ENCODE results near the gene LRMDA.

The LRMDA gene

DNA sequence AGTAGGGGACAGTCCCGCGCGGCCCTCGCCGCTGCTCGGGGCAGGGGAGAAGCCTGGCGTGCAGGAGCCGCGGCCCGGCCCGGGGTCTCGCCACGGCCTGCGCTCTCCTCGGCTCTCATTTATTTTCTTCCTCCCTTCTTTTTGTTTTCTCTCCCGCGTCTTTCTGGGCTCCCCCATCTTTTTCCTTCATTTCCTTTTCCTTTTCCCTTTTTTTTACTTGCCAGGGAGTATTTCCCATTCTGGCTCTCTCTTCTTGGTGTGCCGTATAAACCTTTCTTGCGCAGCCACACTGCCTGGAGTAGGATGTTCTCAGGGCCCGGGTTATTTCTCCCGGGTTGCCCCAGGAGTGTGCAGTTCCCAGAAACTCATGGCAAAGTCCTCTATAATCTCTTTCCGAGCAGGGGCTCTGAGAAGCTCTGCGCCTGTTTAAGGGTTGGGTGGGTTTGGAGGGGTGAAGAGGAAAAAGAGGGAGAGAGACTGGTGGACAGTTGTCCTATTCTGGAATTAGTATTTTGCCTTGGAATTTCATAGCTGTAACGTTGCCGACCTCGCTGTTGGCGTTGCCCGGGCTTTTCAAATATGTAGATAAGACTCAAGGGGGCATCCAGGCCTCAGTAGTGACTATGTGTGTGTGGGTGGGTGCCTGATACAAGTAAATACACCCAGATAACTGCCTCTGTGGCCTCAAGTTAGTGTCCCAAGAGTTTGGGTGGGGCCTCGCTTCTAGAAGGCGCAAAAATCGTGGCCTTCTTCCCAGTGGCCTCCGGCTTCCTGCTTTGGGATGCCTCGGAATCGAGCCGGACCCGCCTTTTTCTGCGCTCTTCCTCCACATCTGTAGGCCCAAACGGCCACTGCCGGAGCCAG lies 25.6 kb upstream of the LRMDA start:
- no peak overlapping the region for H3K4me3 ChIP-seq (ENCODE audit: low read depth, low read length)

DNA sequence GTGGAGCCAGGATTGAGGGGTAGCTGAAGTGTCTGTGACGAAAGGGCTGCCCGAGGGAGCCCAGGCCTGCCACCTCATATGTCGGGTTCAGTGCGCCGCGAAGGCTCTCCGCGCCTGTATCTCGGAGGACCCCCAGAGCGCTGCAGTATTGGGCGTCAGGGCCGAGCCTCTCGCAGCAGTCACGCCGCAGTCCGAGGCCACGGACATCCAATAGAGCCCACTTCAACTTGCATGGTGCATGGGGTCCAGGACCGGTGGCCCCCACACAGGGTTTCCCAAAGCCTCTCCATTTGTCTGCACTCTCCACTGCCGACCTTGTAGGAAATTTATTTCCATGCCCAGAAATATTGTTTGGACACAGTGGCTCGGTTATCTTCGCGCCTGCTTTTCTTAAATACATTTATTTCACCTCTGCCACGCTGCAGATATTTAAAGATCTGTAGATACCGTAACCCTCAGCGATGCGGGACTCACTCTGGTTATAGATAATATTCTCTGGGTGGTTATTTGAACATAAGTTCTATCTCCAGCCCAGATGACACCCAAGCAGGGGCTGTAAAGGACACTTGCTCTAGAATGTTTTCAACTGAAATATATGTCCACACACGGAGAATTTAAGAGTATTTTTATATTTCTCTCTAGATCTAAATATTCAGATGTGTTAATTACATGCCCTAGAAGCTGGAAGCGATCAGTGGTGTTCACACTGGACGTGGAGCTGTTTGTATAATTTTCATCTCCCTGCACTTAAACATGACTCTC lies 24.8 kb upstream of the LRMDA start:
- no peak overlapping the region for H3K4me3 ChIP-seq (ENCODE audit: low read depth, low read length)
- no peak for DNase-seq (ENCODE audit: low read depth)
- TF ChIP-seq, protein P1, sequence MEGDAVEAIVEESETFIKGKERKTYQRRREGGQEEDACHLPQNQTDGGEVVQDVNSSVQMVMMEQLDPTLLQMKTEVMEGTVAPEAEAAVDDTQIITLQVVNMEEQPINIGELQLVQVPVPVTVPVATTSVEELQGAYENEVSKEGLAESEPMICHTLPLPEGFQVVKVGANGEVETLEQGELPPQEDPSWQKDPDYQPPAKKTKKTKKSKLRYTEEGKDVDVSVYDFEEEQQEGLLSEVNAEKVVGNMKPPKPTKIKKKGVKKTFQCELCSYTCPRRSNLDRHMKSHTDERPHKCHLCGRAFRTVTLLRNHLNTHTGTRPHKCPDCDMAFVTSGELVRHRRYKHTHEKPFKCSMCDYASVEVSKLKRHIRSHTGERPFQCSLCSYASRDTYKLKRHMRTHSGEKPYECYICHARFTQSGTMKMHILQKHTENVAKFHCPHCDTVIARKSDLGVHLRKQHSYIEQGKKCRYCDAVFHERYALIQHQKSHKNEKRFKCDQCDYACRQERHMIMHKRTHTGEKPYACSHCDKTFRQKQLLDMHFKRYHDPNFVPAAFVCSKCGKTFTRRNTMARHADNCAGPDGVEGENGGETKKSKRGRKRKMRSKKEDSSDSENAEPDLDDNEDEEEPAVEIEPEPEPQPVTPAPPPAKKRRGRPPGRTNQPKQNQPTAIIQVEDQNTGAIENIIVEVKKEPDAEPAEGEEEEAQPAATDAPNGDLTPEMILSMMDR (conservative IDR thresholded peaks at IDR 0.05; ENCODE audit: low read depth, low read length), result no peak

More for the DNA sequence above, 25.6 kb upstream of the LRMDA start:
- no peak for DNase-seq (ENCODE audit: low read depth)
- TF ChIP-seq, protein P1 (conservative IDR thresholded peaks at IDR 0.05; ENCODE audit: low read depth, low read length), result no peak

DNA sequence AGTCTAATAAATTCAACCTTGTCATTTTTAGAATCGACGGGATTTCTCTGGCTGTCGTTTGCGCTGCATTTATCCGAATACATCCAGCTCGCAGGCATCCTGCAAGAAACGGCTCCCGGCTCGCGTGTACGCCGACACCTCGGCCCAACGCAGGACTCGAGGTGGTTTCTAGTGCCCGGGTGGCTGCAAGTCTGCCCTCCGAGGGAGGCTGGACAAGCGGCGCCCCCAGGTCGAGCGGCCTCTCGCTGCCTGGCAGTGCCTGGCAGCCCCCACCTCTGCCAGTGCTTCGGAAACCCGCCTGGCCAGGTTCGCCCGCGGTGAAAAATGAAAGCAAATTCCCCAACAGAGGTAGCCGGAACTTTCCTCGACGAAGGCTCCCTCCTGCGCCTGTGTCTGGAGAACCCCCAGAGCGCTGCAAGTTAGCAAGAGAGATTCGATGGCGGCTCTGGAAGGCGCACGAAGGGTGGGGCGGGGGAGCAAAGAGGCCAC lies 24.2 kb upstream of the LRMDA start:
- no peak overlapping the region for H3K4me3 ChIP-seq (ENCODE audit: low read depth, low read length)
- DNase-seq (ENCODE audit: low read depth), result no peak
- TF ChIP-seq, protein P1 (conservative IDR thresholded peaks at IDR 0.05; ENCODE audit: low read depth, low read length), result no peak

DNA sequence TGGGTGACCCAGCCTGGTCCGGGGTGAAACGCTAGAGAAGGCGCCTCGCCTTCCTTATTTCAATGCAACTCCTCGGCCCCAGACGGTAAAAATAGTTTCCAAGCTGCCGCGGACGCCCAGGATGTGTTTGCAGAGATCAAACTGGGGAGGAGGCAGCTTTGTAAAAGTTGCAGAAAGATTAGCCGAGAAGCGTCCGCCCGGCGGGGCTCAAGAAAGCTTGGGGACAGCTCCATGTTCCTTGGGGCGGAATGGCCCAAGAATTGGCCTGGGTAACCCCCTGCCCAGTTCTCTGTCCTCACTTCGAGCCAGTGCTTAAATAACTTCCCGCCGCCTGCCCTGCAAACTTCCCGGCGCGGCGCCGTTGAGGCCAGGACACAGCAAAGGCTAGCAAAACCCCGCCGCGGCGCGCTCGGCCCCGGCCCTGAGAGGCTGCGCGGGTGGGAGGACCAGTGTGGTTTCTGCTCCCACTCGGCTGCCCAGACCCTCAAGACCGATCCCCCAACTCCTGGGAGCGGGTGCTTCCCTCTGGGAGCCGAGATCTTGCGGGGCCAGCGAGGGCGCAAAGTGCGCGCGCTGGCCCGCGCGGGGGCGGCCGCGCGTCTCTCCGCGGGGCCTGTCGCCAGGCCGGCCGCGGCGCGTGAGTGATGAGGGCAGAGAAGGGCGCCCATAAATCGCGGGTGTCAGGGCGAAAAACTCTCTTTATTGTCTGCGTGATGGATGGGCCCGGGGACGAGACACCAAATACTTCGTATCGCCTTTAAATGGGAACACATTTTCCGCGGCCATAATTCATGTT lies 23.5 kb upstream of the LRMDA start:
- TF ChIP-seq, protein P1 (conservative IDR thresholded peaks at IDR 0.05; ENCODE audit: low read depth, low read length), result no peak
- DNase-seq (ENCODE audit: low read depth), result no peak
- peak overlapping the region; percentile 65 for H3K4me3 ChIP-seq (ENCODE audit: low read depth, low read length)

DNA sequence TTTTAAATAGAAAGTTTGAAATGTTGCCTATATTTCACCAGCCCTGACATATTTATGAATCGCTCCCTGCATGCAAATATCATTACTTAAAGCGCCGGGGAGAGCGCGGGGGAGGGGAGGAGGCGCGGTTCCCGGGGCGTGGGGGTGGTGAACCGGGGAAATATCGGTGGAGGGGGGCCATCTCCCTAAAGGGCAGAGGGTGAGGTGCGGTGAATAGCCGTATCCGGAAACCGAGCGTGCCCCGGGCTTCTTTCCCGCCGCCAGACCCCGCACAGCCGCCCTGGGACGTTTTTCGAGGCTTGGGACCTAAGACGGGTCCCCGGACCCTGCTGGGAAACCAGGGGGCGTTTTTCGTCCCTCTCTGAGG lies 22.9 kb upstream of the LRMDA start:
- TF ChIP-seq, protein P1 (conservative IDR thresholded peaks at IDR 0.05; ENCODE audit: low read depth, low read length), result no peak
- peak overlapping the region; percentile 65 for H3K4me3 ChIP-seq (ENCODE audit: low read depth, low read length)
- DNase-seq (ENCODE audit: low read depth), result no peak

DNA sequence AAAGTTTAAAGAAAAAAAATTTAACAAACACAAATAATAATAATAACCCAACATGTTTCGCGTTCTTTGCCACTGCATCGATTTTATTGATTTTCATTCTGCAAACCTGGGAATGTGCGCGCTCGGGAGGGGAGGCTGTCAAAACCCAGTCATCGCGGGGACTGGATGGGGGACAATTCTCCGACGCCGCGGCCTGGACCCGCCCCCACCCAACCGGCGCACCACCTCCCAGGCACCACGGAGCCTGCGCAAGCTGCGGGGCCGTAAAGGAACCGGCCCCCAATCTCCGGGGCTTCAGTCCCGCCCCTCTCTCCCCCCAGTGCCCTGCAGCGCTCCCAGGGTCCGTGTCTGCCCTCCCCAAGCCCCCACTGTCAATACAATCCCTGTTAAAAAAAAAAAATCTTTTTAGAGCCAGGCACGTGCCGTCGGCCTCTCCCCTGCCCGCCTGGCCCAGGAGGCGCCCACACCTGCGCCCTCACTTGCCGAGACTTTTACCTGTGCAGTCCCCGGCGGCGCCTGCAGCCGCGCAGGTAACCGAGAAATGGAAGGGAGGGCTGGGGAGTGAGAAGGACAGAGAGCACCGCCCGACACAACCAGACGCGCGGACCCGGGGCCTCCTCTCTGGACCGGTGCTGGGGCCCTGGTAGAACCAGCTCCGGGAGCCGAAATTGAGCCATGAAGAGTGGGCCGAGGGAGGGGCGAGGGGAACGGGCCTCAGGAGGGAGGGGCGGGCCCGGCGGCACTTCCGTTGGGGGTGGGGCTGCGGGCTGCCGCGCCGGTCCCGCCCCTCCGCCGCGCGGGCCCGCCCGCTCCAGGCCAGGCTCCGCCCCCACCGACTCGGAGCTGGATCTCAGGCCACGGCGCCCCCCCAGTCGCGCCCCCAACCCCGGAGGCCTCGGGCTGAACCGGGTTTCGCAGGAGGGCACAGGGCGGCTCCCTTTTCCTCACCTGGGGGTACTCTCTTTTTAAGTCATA lies 22.2 kb upstream of the LRMDA start:
- no peak for DNase-seq (ENCODE audit: low read depth)
- H3K4me3 ChIP-seq (ENCODE audit: low read depth, low read length), result peak overlapping the region; percentile 65
- TF ChIP-seq, protein P1 (conservative IDR thresholded peaks at IDR 0.05; ENCODE audit: low read depth, low read length), result no peak
